GM18517 (cell line): ENCODE results near the gene PGM2.
"Not testable (repeated sequence)": the region's sequence is repeated elsewhere in the genome, so short reads cannot be mapped to it uniquely, and the experiment has no call there.

Experiments used
- ATAC-seq: cut with Tn5 transposase; IDR thresholded peaks from one replicate; pipeline ENCODE4 v1.9.1; 2021; ENCODE audit warnings: mild to moderate bottlenecking, moderate library complexity; ENCODE audit not compliant: unreplicated experiment

PGM2 gene

DNA sequence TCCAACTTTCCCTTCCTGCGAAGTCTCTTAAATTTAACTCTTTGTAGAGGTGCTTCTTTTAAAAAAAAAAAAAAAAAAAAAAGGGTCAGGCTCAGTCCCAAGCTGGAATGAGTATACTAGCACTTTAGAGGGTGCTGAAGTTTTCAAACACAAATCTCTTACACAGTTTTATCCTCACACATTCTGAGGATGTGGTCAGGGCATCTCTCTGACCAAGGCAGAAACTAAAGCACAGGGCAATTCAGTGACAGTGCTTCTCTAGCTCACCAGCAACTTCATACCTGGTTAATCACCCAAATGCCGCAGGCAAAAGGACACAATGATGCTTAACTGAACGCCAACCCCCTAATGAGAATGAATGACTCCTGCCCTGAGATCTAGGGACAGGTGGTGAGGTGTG, 9.8 kb upstream of the PGM2 start:
- no peak for ATAC-seq

- ATAC-seq: no peak
Observed at GRCh38 chr4:37818752-37819151, 7.7 kb upstream of the PGM2 start.

DNA sequence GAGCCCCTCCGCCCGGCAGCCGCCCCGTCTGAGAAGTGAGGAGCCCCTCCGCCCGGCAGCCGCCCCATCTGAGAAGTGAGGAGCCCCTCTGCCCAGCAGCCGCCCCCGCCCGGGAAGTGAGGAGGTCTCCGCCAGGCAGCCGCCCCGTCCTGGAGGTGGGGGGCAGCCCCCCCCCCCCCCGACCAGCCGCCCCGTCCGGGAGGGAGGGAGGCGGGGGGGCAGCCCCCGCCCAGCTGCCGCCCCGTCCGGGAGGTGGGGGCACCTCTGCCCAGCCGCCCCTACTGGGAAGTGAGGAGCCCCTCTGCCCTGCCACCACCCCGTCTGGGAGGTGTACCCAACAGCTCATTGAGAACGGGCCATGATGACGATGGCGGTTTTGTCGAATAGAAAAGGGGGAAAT, 6.0 kb upstream of the PGM2 start:
- ATAC-seq: not testable (repeated sequence)

- ATAC-seq: no peak
Observed at GRCh38 chr4:37821953-37822605, 4.4 kb upstream of the PGM2 start.

DNA sequence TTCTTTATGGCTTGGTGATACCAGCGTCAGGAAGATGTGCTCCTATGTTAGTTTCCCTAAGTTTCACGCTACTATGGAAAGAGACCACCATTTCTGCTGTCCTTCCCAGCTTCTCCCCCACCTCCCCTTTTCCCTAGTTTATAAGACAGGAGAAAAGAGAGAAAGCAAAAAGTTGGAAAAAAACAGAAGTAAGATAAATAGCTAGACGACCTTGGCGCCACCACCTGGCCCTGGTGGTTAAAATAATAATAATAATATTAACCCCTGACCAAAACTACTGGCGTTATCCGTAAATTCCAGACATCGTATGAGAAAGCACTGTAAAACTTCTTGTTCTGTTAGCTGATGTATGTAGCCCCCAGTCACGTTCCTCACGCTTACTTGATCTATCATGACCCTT, 985 bp upstream of the PGM2 start:
- ATAC-seq: not testable (repeated sequence)

DNA sequence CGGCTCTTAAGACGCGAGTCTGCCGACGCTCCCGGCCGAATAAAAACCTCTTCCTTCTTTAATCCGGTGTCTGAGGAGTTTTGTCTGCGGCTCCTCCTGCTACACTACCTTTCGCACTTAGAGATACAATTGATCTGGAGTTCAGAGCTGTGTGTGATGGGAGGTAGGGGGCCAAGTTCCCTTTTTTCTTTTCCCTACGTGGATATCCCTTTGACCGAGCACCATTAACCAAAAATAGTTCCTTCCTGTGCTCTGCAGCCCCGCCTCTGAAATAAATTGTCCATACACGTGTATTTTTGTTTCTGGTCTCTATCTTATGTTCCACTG, 555 bp upstream of the PGM2 start:
- ATAC-seq: peak; percentile 7

- ATAC-seq: peak; percentile 41
Observed at GRCh38 chr4:37827030-37827685, 672 bp downstream of the PGM2 start.

DNA sequence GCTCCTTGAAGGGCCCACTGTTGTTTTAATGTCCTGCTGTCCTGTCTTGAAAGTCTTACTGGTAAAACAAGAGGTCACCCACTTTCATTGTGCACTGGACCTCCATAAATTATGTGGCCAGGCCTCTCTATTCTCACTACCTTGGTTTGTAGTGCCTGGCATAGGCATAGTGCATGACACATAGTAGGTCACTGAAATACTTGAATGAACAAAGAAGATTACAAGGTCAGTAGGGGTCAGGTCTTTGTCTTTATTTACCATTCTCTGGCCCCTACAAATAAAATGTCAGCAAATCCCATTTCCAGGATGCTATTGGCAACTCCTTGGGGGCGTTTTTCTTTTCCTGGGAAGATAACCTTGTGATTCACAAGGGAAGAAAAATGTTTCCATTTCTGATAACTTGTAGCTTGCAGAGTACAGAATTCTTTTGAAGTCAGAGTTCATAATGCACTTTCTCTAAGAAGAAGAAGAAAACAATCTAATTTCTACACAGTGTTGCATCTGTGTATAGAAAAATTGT, 1.4 kb downstream of the PGM2 start:
- no peak for ATAC-seq

DNA sequence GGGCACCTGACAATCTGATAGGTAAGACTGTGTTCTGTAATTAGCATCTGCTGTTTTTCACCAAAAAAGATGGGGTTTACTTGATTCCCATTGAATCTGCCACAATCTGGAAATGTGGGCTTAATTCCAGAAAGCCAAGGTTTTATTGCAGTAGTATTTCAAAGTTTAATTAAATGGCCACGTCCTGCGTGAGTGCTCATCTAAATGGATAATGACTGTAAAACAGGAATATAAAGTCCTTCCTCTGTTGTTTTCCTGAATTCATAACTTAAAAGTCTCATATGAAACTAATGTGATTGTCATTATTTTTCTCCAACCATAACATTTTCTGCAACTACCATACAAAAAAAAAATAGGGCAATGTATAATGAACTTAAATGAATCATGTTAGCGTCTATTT, 2.4 kb downstream of the PGM2 start:
- ATAC-seq: no peak

DNA sequence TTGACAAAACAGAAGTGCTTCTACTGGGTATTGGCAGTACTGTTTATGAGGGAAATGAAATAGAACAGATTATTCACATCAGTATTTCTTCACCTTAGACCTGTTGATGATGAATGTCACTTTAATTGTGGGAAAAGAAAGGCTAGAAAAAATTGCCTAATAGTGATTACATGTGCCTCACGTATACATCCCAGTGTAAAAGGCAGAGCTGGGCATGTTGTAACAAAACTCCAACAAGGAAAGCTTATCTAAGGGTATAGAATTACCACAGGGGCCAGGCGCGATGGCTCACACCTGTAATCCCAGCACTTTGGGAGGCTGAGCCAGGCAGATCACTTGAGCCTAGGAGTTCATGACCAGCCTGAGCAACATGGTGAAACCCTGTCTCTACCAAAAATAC, 4.2 kb downstream of the PGM2 start:
- no peak for ATAC-seq

GRCh38 chr4:37835031-37835430, 8.5 kb downstream of the PGM2 start:
- ATAC-seq: no peak

GRCh38 chr4:37835806-37836205, 9.3 kb downstream of the PGM2 start:
- no peak for ATAC-seq

DNA sequence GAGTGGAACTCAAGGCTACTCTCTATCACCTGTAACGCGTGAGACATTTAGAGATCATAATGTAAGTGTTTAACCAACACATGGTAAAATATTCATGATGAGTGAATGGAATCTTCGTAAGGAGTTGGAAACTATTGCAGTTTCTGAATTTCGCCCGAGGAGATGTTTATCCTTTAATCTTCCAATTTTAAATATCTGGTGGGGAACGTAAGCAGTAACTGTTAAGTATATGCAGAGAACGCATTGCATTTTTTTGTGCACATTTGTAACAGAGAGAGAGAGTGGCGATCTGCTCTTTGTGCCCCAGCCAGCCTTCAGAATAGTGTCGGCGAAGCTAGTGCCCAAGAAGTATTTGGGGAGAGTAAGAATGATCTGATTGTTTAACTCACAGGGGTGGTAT, 9.8 kb downstream of the PGM2 start:
- no peak for ATAC-seq

DNA sequence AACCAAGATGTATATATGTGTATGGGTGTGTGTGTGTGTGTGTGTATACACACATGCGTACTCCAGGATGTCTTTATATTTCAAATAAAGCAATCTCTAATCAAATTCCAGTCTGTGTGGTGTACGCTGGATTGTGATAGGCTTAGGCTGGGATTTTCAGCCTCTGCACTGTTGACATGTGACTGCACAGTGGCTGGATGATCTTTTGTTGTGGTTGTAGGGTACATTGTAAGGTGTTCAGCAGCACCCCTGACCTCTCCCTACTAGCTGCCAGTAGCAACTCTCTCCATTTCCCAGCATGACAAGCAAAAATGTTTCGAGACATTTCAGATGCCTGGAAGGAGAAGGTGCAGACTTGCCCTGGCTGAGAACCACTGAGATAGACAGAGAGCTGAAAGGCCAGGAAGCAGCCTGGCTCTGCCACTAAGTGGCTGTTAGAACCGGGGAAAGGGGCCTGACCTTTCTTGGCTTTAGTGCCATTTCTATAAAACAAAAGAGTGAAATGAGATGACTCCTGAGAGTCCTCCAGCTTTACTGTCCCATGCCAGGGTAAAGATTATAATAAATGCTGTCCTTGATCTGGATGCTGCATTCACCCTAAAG, 10.5 kb downstream of the PGM2 start:
- ATAC-seq: no peak

DNA sequence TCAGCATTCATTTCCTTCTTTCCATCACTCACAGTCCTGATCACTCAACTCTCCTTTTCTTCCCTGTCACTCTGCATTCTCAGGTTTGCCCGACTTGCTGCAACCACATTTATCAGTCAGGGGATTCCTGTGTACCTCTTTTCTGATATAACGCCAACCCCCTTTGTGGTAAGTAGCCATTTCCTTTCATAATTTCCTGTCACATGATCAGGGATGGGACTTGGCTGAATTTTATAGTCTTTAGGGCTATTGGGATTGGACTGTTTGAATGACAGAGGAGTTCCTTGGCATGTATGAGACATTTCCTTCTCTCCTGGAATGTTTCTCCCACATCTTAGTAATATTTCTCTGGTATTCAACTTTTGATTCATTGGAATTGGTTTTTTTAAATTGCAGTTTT, 11.0 kb downstream of the PGM2 start:
- ATAC-seq: no peak

DNA sequence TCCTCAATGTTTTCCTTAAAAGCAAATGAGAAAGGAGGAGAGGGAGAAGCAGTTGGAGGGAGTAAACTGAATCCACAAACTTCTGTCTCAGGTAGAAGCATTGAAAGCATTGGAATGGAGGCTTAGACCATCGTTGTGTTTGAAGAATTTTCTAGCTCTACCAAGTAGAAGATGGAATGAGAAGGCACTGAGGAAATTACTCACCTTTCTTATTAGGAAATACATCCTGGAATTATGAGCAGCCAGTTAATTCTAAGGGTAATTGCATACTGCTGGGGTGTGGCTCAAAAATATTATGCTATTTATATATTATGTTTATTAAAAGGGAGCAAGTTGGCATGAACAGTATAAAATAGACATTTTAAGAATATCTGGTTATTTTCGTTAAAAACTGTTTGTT, 12.9 kb downstream of the PGM2 start:
- no peak for ATAC-seq

- ATAC-seq: no peak
Observed at GRCh38 chr4:37844204-37844603, 17.7 kb downstream of the PGM2 start.

DNA sequence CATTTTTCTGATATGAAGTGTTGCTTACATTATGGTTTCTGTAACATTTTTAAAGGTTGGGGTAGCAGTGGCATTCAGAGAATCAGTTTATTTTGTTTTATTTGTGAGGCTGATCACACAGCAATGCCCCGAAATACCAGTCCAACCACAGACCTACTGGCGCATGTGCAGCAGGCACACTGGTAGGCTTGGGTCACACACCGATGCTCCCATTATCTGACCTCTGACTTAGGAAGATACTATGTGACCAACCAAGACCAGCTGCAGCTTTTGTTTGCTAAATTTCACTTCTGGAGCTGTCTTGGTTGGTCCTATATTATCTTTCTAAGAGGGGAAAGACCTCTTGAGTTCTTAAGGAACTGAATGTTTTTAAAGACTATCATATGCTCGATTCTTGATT, 18.7 kb downstream of the PGM2 start:
- ATAC-seq: no peak

GRCh38 chr4:37847311-37847884, 20.9 kb downstream of the PGM2 start:
- ATAC-seq: no peak

GRCh38 chr4:37852376-37852775, 25.9 kb downstream of the PGM2 start:
- no peak for ATAC-seq

DNA sequence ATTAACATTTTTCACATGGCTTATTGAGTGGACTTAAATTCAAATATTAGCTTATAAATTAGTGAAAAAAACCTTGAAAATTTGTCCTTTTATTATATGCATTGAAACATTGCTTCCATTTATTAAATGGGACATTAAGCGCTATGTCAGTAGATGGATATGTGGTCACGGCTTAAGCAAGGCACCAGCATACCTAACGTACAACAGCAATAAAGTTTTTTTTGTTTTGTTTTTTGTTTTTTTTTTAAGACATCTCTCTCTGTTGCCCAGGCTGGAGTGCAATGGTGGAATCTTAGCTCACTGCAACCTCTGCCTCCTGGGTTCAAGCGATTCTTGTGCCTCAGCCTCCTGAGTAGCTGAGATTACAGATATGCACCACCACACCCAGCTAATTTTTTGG, 31.6 kb downstream of the PGM2 start:
- ATAC-seq: no peak

GRCh38 chr4:37858872-37859271, 32.4 kb downstream of the PGM2 start:
- ATAC-seq: no peak
